ENCODE results near the gene FBL. TPM values are rescaled to one million over a fixed set of nuclear protein-coding genes. Genes with fewer than 3 reads are reported as not detected.

Gene FBL
- total RNA-seq, 2 donors from 2014 or later: 63.7 to 88.5 TPM

GRCh38 chr19:39874404-39874803, 28.2 kb upstream of the FBL start:
- DNase-seq (ENCODE audit: low spot score): no peak
- Histone ChIP-seq H3K36me3 (no peaks in the 10 kb centered on the region), H3K27ac (no peak overlapping the region), H3K4me3 (no peak overlapping the region), H3K4me1 (no peaks in the 10 kb centered on the region), H3K9me3 (no peaks in the 10 kb centered on the region), H3K27me3 (no peaks in the 10 kb centered on the region)
- no peak for TF ChIP-seq CTCF (IDR thresholded peaks at IDR 0.05)

- Histone ChIP-seq H3K27me3 (no peaks in the 10 kb centered on the region), H3K9me3 (no peaks in the 10 kb centered on the region), H3K36me3 (no peaks in the 10 kb centered on the region), H3K4me3 (no peak overlapping the region), H3K27ac (no peak overlapping the region), H3K4me1 (no peaks in the 10 kb centered on the region)
- DNase-seq (ENCODE audit: low spot score): no peak
- TF ChIP-seq CTCF (IDR thresholded peaks at IDR 0.05): no peak
Measured at GRCh38 chr19:39873385-39873784, 27.2 kb upstream of the FBL start.

DNA sequence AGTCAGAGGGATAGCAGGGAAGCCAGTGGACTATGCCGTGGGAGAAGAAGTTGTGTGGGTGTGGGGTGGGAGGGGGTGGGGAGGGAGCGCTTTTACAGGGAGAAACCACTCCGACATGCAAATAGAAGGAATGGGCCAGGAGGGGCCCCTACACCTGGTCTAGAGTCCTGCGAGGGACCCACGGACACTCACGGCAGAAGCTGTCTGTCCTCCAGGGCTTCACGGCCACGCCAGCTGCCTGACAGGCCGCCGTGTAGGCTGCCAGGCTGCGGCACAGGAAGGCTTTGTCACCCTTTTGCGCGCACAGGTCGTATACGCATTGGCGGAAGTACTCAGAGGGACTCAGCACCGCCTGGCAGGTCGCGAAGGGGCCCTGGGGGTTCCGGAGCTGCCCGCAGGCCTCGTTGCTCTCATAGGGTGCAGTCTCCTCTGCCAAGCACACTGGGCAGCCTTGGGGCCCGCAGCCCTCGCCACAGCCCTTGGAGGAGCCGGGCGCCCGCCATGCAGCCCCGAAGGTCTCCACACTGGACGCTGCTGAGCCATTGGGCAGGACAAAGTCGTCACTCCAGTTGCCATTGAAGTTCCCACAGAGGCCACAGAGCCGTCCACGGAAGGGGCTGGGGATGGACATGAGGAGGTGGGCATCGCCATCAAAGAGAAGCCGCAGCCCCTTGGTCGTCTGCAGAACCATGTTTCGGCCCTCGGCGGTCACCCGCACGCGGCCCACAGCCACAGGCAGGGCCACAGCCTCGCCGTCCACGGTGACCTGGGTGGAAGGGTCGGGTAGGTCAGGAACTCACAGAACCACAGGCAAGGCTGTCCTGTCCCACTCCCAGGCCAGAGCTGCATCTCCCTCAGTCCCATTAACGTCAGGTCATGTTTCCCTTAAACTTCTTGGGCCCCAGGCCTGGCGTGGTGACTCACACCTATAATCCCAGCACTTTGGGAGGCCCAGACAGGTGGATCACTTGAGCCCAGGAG, 26.0 kb upstream of the FBL start:
- Histone ChIP-seq H3K4me1 (no peaks in the 10 kb centered on the region), H3K27me3 (no peaks in the 10 kb centered on the region), H3K27ac (no peak overlapping the region), H3K4me3 (no peak overlapping the region), H3K9me3 (no peaks in the 10 kb centered on the region), H3K36me3 (no peaks in the 10 kb centered on the region)
- TF ChIP-seq CTCF (IDR thresholded peaks at IDR 0.05): no peak
- no peak for DNase-seq (ENCODE audit: low spot score)

DNA sequence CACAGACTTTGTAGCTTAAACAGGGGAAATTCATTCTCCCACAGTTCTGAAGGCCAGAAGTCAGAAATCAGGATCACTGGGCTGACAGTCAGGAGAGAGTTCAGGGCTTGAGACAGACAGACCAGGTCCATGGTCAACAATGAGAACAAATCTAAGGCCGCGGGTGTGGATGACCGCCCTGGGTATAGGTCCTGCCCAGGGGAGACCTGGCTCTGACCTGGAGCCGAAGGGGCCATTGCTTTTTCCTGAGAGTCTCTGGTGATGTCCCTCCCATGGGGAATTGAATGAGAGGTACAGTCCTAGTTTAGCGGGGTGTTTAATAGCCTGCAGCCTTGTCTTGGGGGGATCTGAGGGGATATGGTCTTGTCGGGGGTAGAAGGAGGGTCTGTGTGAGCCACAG, 25.2 kb upstream of the FBL start:
- no peaks in the 10 kb centered on the region for H3K36me3 ChIP-seq
- H3K27ac ChIP-seq: no peak overlapping the region
- H3K4me3 ChIP-seq: no peak overlapping the region
- TF ChIP-seq CTCF (IDR thresholded peaks at IDR 0.05): no peak
- H3K9me3 ChIP-seq: no peaks in the 10 kb centered on the region
- no peak for DNase-seq (ENCODE audit: low spot score)
- H3K27me3 ChIP-seq: no peaks in the 10 kb centered on the region
- no peaks in the 10 kb centered on the region for H3K4me1 ChIP-seq

GRCh38 chr19:39870171-39870971, 24.2 kb upstream of the FBL start:
- Histone ChIP-seq H3K4me3 (no peak overlapping the region), H3K9me3 (no peaks in the 10 kb centered on the region)
- no peak for DNase-seq (ENCODE audit: low spot score)

More at GRCh38 chr19:39870171-39870971, 24.2 kb upstream of the FBL start:
- H3K27ac ChIP-seq: no peak overlapping the region
- no peaks in the 10 kb centered on the region for H3K36me3 ChIP-seq
- no peak for TF ChIP-seq CTCF (IDR thresholded peaks at IDR 0.05)
- no peaks in the 10 kb centered on the region for H3K4me1 ChIP-seq
- H3K27me3 ChIP-seq: no peaks in the 10 kb centered on the region
